Sigmoid colon (tissue), 4 donors: Measurements from ENCODE around the gene MOK.

Experiments
- EP300 ChIP-seq, 4 donors: sonication (generic); formaldehyde crosslinking; IDR thresholded peaks; one replicate each; pipeline ENCODE4 v1.6.1; 2017; ENCODE audit warnings: antibody characterized with exemption in 4 of 4
- POLR2A ChIP-seq, 2 donors: fragments of 450-650 bp; IDR thresholded peaks; one replicate each; pipeline ENCODE4 v1.6.1; 2016; ENCODE audit warnings: antibody characterized with exemption in 2 of 2, mild to moderate bottlenecking in 2 of 2, moderate library complexity in 2 of 2
- POLR2AphosphoS5 ChIP-seq, 4 donors: sonication (generic); formaldehyde crosslinking; IDR thresholded peaks; one replicate each; pipeline ENCODE4 v1.6.1; 2017; ENCODE audit warnings: antibody characterized with exemption in 4 of 4
- TF ChIP-seq, protein P1 (sequence below), 4 experiments: fragments of 450-650 bp in 3 of 4; fragments of 200-600 bp in 1 of 4; IDR thresholded peaks; one replicate each; pipeline ENCODE4 v1.5.1; 2016 to 2019; ENCODE audit warnings: antibody characterized with exemption in 4 of 4, mild to moderate bottlenecking in 3 of 4, moderate library complexity in 2 of 4

DNA sequence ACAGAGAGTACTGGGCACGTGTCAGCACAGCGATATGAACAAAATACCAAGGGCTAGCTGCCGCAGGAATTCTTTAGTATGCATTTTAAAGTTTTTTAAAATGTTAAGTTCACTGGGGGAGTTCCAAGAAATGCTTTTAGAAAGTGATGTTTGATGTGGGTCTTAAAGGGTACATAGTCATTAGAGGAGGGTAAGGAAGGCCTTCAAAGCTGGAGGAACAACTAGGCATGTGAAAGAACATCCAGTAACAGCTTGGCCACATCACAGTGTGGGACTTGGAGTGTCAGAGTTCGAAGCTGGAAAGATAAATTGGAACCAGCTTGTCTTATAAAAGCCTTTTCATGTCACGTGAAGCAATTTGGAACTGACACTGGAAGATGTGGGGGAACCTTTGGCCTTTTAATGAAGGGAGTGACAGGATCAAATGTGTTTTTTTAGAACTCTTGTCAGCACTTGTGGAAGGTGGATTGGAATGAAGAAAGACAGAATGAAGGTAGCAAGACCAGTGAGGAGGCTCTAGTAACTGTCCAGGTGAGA is 107.6 kb downstream of the MOK start:
- TF ChIP-seq POLR2AphosphoS5 (IDR thresholded peaks at IDR 0.05) (no peak), EP300 (IDR thresholded peaks at IDR 0.05) (no peak), POLR2A (IDR thresholded peaks at IDR 0.05) (no peak)
- TF ChIP-seq, protein P1, sequence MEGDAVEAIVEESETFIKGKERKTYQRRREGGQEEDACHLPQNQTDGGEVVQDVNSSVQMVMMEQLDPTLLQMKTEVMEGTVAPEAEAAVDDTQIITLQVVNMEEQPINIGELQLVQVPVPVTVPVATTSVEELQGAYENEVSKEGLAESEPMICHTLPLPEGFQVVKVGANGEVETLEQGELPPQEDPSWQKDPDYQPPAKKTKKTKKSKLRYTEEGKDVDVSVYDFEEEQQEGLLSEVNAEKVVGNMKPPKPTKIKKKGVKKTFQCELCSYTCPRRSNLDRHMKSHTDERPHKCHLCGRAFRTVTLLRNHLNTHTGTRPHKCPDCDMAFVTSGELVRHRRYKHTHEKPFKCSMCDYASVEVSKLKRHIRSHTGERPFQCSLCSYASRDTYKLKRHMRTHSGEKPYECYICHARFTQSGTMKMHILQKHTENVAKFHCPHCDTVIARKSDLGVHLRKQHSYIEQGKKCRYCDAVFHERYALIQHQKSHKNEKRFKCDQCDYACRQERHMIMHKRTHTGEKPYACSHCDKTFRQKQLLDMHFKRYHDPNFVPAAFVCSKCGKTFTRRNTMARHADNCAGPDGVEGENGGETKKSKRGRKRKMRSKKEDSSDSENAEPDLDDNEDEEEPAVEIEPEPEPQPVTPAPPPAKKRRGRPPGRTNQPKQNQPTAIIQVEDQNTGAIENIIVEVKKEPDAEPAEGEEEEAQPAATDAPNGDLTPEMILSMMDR (IDR thresholded peaks at IDR 0.05): no peak
